GM18520 (cell line): Measurements from ENCODE around the gene CD19.
A peak's percentile ranks its signal among the peaks of the same experiment; 100 is the strongest.
"Not testable (repeated sequence)": the region's sequence is repeated elsewhere in the genome, so short reads cannot be mapped to it uniquely, and the experiment has no call there.

Experiments
- ATAC-seq: cut with Tn5 transposase; IDR thresholded peaks from one replicate; pipeline ENCODE4 v1.9.1; 2021; ENCODE audit not compliant: unreplicated experiment

The CD19 gene

DNA sequence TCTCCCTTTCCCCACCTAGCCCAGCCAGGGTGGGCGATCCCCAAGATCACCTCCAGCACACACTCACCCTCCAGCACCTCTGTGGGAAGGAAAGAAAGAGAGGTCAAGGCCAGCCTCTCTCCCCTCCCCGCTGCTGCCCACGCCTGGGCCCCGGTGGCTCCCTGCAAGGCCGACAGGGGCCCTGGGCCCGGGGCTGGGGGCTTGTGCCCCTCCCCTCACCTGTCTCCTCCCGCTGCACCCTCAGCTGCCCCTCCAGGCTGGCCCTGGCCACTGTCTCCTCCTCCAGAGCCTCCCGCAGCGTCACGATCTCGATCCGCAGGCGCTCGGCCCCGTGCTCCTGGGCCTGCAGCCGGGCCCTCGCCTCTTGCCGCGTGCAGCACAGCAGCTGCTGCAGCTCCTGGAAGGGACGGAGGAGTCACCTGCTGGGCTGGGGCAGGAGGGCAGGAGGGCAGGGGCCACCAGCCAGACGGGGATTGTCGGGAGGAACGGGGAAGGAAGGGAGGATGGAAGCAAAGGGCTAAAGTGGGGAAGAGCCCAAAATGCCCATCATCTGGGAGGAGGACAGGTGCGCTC lies 25.9 kb upstream of the CD19 start:
- no peak for ATAC-seq

DNA sequence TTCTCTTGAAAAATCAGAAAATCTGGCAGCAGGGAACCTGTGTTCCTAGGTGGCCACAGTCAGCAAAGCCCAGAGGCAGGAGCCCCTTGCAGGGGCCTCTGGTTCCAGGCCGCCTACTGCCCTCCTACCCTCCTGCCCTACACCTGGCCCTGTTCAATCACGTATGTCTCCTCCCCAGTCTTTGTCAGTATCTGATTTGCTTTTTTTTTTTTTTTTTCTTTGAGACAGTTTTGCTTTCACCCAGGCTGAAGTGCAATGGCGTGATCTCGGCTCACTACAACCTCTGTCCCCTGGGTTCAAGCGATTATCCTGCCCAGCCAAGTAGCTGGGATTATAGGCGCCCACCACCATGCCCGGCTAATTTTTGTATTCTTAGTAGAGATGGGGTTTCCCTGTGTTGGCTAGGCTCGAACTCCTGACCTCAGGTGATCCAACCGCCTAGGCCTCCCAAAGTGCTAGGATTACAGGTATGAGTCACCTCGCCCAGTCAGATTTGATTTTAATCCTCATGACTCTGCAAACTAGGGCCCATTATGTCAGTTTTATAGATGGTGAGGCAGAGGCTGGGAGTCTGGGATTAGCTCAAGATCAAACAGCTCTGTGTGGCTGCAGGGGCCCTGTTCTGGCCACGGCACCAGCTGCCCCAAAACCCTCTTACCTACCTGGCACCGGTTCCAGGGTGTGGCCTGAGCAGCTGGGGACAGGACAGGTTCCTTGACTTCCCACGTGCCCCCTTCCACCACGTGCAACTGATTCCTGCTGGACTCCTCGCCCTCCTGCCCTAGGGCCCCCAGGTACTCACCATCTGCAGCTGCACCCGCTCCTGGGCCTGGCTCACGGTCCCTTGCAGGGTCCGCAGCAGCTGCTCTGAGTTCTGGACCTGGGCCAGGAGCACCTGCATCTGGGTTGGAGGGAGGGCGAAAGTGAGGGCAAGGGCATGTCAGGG lies 21.4 kb upstream of the CD19 start:
- ATAC-seq = no peak

DNA sequence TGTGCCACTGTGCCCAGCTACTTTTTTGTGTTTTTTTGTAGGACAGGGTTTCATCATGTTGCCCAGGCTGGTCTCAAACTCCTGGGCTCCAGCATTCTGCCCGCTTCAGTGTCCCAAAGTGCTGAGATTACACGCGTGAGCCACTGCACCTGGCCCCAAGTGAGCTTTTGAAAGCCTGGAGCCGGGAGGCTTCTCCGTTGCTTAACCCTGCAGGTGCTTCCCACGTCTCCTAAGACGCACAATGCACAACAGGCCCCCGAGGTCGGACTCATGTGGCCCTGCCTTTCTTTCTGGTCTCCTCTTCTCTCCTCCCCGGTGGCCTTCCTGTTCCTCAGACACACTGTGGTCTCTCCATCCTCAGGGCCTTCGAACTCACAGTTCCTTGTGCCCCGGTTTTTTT lies 19.2 kb upstream of the CD19 start:
- ATAC-seq = no peak

DNA sequence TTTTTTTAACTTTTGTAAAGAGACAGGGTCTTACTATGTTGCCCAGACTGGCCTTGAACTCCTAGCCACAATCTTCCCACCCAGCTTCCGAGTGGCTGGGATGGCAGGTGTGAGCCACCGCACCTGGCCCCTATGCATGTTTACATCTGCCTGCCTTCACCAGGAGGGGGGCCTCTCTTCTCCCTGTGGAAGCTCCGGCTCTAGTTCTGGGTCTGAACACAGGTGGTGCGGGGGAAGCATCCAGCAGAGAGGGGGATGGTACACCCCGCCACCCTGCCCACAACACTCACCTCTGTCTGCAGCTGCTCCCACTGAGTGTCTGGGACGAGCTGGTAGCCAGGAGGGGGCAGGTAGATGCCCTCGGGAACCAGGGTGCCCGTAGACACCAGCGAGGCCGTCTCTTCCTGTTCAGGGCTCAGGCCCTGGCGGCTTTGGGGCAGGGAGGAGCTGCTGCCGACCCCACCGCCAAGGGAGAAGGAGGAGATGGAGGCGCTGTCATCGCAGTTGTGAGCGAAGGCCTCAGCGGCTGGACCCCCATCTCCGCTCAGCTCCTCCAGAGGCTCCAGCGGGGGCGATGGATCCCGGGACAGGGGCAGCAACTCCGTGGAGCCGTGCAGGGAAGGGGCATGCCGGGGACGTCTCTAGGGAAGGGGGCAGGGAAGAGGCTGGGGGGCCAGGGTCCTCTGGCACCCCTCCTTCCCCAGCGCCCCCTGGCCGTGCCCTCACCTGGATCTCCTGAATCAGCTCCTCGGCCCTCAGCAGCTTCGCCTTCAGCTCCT lies 17.6 kb upstream of the CD19 start:
- no peak for ATAC-seq

- no peak for ATAC-seq
Measured at GRCh38 chr16:28915181-28915580, 16.6 kb upstream of the CD19 start.

- ATAC-seq = no peak
Measured at GRCh38 chr16:28917095-28917494, 14.7 kb upstream of the CD19 start.

- ATAC-seq = no peak
Measured at GRCh38 chr16:28918698-28919097, 13.1 kb upstream of the CD19 start.

GRCh38 chr16:28923231-28923587 lies 8.6 kb upstream of the CD19 start:
- no peak for ATAC-seq

DNA sequence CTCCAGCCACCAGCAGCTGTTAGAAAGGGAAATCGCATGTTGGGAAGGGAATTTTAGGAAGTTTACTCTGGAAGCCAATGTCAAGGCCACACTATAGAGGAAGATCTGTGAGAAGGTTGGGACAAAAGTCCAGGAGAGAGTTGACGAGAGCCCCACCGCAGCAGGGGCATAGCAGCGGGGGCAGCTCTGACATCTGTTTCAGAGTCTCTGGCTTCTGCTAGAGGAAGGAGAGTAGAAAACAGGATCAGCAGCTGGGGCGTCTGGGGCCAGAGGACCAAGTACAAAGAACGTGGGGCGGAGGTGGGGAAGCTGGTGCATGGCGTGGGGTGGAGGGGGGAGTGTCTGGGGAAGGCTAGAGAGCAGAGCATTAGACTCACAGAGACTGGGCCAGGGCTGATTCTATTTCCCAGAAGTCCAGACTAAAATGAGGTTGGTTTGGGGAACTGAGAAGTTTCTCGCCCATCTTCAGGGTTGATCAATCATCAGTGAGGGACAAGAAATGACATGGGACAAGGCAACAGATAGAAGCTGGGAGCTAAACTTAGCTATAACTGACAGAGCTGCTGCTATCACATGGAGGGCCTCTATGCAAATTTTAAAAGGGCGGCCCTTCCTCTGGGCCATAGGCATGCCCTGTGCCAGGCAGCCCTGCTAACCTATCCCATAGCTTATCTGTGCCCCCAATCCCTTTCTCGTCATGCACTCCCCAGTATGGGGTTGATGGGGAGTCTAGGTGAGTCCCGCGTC lies 7.9 kb upstream of the CD19 start:
- peak; percentile 43 for ATAC-seq

DNA sequence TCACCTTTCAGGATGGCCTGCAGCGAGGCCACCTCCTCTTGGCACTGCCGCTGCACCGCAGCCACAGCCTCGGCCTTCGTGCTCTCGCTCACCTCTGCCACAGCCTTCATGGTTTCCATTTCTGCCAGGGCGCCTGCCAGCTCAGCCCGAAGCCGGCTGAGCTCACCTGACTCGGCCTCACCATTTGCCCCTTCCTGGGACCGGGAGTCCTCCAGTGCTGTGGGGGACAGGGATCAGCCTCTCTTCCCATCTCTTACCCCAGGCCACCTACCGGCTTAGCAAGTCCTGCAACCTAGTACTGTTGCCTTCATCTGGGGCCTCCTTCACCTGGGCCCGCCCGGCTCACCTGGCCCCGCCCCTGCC lies 7.4 kb upstream of the CD19 start:
- no peak for ATAC-seq

GRCh38 chr16:28924762-28925385 lies 6.9 kb upstream of the CD19 start, which contains the start of gene RABEP2:
RABEP2 (minus strand) TSS chr16:28925238; CDS start chr16:28925163, 75 bp downstream.
- ATAC-seq = peak; percentile 63

DNA sequence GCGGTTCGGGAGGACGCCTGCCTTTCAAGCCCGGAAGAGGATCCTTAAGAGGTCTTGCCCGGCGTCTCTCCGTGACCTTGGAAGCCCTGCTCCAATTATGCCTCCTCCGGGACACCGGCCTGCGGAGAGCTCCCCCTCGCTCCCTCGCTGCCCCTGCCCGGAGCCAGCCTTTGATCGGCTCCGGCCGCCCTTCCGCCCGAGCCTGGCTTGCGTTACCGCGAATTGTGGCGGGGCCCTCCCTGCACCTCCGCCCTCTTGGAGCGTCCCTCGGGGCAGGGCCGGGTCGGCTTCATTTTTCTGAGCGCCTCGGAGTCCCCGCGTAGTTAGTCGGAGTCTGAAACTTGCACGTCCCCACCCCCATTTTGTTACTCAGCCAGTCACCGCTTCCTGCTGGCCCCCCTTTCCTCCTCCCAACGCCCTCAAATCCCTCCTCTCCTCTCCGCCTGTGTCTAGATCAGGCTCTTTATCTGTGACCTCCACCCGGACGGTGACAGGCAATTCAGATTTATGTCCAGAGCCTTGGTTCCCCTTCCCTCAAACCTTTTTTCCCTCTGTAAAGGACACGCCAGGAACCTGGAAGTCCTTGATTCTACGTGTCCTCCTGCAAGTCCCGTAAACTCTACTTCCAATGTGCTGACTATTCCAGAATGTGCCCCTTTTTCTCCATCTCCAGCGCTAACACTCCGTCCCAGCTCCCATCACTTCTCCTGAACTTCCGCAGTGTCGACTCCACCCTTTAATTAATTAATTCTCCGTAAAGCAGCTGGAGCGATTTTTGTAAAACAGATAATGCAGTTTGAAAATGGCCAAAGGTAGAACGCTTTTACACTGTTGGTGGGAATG lies 6.2 kb upstream of the CD19 start:
- ATAC-seq = no peak

GRCh38 chr16:28926284-28926683 lies 5.5 kb upstream of the CD19 start:
- ATAC-seq = not testable (repeated sequence)

GRCh38 chr16:28927815-28928214 lies 4.0 kb upstream of the CD19 start:
- no peak for ATAC-seq

DNA sequence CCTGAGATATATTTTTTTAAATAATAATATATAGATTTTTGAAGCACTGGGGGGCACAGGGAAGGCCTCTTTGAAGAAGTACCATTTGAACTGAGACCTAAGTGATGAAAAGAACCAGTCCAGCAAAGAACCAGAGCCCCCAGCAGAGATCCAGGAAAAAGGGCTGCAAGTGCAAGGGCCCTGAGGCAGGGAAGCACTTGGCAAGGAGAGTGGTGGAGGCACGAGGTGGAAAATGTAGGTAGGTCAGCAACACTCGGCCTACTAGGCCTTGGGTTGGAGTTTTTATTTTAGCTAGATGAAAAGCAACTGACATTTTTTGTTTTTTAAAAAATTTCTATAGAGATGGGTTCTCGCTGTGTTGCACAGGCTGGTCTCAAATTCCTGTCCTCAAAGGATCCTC lies 1.6 kb upstream of the CD19 start:
- no peak for ATAC-seq

DNA sequence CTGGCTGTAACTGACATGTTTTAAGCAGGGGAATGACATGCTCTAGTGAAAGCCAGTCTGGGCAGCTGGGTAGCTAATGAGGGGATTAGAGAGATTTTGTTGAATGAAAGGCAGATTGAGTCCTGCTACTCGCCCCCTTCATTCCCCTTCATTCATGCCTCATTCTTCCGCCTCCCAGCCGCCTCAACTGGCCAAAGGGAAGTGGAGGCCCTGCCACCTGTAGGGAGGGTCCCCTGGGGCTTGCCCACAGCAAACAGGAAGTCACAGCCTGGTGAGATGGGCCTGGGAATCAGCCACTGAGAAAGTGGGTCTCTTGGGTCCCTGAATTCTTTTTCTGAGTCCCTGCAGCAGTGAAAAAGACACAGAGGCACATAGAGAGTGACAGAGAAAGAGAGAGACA lies 1.1 kb upstream of the CD19 start:
- no peak for ATAC-seq

- no peak for ATAC-seq
Measured at GRCh38 chr16:28932339-28933141, 769 bp downstream of the CD19 start.

DNA sequence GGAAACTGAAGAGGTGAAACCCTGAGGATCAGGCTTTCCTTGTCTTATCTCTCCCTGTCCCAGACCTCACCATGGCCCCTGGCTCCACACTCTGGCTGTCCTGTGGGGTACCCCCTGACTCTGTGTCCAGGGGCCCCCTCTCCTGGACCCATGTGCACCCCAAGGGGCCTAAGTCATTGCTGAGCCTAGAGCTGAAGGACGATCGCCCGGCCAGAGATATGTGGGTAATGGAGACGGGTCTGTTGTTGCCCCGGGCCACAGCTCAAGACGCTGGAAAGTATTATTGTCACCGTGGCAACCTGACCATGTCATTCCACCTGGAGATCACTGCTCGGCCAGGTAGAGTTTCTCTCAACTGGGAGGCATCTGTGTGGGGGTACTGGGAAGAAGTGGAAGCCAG lies 1.4 kb downstream of the CD19 start:
- no peak for ATAC-seq

- ATAC-seq = no peak
Measured at GRCh38 chr16:28935346-28935745, 3.6 kb downstream of the CD19 start.
